ENCODE measurements around the gene CCDC74B. TPM values are rescaled to one million over a fixed set of nuclear protein-coding genes. Genes with fewer than 3 reads are reported as not detected.
"Not testable (repeated sequence)": the region's sequence is repeated elsewhere in the genome, so short reads cannot be mapped to it uniquely, and the experiment has no call there.

Gene CCDC74B
- 4.3 TPM for polyA plus RNA-seq (2013, experiment 1 of 2; ENCODE audit: insufficient read length)
- polyA plus RNA-seq (2013, experiment 2 of 2; ENCODE audit: insufficient read length), result 2.8 TPM

- DNase-seq, result peak; percentile 51
These were observed at the start of gene CCDC74B for GRCh38 chr2:130145006-130145414. CCDC74B (minus strand) TSS chr2:130145112; CDS start chr2:130144996, 116 bp downstream.

GRCh38 chr2:130193824-130194223 is 48.9 kb upstream of the CCDC74B start:
- DNase-seq, result not testable (repeated sequence)

GRCh38 chr2:130192451-130192850 is 47.5 kb upstream of the CCDC74B start:
- not testable (repeated sequence) for DNase-seq

GRCh38 chr2:130191319-130191718 is 46.4 kb upstream of the CCDC74B start:
- DNase-seq, result not testable (repeated sequence)

- no peak for DNase-seq
These were observed 45.3 kb upstream of the CCDC74B start for GRCh38 chr2:130190237-130190636.

DNA sequence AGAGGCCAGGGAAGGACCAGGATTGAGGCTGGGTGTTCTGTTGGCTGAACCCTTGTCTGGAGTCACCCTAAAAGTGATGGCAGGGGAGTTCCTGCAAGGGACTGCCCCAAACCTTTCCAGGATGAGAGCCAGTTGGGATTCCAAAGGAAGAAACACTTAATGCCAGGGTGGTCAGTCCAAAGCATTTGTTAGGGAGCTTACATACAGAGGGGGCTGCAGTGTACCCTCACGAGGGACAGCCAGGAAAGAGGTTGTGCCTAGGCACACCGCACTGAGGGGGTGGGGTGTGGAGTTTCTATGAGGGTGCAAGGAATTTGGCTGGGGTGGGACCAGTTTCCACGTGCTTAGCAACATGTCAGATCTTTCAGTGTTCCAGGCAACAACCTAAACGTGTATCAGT is 44.0 kb upstream of the CCDC74B start:
- DNase-seq, result not testable (repeated sequence)

GRCh38 chr2:130187859-130188792 is 43.2 kb upstream of the CCDC74B start:
- not testable (repeated sequence) for DNase-seq

DNA sequence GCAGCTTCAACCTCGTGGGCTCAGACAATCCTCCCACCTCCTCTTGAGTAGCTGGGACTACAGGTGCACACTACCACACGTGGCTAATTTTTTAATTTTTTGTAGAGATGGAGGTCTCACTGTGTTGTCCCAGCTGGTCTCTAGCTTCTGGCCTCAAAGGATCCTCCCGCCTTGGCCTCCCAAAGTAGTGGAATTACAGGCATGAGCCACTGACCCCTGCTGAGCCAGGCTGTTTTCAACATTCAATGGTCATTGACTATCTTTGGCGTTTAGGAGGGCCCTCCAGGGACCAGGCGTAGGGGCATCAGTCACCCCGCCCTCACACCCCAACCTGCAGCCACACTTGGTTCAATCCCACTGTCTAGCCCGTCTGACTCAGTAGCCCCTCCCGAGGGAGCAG is 42.4 kb upstream of the CCDC74B start:
- DNase-seq, result no peak

DNA sequence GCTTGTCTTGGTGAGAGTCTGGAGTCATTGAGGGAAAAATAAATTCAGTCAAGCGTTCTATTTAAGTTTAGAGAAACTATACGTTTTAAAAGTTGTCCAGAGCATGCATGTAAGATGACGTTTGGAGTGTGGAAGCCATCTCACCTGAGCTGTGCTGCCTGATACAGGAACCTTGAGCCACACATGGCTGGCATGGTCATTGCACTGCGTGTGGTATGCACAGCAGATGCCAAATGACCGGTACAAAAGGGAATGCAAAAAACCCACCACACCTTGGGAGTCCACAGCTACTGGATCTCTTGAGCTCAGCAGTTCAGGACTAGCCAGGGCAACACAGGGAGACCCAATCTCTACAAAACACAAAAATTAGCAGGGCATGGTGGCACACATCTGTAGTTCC is 41.5 kb upstream of the CCDC74B start:
- DNase-seq, result no peak

DNA sequence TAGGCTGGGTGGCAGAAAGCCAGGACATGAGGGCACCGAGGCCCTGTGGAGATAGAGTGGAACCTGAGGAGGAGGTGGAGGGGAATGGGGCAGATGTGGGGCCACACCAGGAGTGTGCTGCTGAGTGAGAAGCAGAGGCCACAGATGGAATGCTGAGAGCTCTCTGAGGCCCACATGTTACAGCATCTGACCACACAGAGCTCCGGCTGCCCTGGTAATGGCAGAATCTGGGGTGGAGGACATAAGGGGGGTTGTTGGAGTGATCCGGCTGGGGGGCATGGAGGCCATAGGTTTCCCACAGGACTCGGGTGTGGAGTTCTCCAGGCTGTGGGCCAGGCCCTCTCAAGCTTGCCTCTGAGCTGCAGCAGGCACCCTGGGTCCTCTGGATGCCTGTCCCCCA is 41.0 kb upstream of the CCDC74B start:
- DNase-seq, result no peak

- DNase-seq, result no peak
These were observed 40.5 kb upstream of the CCDC74B start for GRCh38 chr2:130185436-130185835.

DNA sequence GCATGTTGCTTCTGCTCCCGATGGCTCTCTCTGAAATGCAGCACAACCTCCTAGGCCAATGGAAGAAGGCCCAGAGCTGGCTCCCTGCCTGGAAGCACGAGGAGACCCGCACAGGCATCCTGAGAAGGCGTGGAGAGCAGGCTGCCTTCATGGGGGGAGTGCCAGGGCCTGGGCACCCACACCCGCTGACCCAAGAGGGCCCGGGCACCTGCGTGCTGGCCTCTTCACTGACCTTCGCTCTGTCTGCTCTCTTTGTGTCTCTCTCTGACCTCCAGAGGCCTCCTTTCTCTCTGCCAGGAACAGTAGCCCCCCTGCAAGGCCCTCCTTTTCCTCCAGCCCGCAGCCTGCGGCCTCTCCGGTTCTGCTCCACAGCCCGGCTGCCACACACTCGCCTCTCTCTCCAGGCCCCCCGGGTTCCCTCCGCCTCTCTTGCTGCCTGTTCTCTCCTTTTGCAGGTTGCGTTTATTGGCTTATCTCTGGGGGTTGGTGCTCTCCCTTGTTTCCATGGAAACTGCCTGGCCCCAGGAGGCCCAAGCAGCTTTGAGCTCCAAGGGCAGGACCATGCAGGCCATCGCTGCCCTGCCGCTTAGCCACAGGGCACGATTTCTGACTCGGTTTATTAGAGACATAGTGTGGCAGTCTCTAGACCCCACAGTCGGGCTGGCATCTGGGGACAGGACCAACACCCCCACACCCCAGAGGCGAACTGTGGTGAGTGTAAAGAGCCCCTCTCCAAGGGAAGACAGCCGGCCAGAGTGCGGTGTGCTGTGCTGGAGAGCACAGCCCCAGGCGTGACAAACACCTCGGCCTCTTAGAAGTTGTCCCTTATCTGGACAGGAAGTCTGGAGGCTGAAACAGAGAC is 38.8 kb upstream of the CCDC74B start:
- peak; percentile 25 for DNase-seq

GRCh38 chr2:130182826-130183511 is 38.1 kb upstream of the CCDC74B start:
- peak; percentile 15 for DNase-seq

DNA sequence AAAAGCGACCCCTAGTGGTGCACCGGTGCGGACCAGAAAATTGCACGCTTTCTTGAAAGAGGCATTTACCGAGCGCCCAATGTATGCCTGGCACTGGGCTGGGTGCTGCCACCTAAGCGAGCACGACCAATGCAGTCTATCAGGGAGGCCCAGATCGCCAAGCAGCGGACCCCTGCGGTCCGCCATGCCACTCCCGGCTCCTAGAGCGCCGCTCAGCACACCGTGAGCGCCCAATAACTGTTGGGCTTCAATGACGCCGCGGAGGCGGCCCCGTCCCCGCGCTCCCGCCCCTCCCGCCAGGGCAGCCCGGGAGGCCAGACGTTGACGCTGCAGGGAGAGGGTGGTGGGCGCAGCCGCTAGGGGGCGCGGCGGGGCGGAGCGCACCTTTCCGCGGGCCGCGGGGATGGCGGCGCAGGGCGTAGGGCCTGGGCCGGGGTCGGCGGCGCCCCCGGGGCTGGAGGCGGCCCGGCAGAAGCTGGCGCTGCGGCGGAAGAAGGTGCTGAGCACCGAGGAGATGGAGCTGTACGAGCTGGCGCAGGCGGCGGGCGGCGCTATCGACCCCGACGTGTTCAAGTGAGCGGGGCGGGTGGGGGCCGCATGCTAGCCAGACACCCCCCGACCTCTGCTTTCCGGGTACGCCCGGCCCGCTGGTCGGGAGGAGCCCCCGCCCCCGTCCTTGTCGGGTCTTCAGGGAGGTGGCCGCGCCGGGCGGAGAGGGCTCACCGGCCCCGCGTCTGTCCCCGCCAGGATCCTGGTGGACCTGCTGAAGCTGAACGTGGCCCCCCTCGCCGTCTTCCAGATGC is 37.2 kb upstream of the CCDC74B start, which contains the start of gene MZT2B:
MZT2B (plus strand) TSS at position 383 of the 803 bp plus-strand sequence; CDS start at position 404, 21 bp downstream.
- peak; percentile 85 for DNase-seq

- DNase-seq, result peak; percentile 96
These were observed 36.5 kb upstream of the CCDC74B start, which contains the start of gene SMPD4 for GRCh38 chr2:130181325-130181879. SMPD4 (minus strand) TSS chr2:130181602; CDS start chr2:130176592, 5,010 bp downstream.

- peak; percentile 16 for DNase-seq
These were observed 35.8 kb upstream of the CCDC74B start for GRCh38 chr2:130180404-130181324.

GRCh38 chr2:130174866-130175265 is 30.0 kb upstream of the CCDC74B start:
- DNase-seq, result not testable (repeated sequence)

DNA sequence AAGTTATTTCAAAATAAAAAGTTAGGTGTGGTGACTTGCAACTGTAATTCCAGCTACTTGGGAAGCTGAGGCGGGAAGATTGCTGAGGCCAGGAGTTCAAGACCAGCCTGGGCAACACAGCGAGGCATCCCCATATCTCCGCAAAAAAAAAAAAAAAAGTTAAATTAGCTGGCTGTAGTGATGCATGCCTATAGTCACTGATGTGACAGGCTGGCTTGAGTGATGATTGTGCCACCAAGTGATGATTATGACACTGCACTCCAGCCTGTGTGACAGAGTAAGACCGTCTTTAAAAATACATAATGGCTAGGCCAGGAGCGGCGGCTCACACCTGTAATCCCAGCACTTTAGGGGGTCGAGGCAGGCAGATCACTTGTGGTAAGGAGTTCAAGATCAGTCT is 25.0 kb upstream of the CCDC74B start:
- no peak for DNase-seq

GRCh38 chr2:130169163-130169562 is 24.3 kb upstream of the CCDC74B start:
- DNase-seq, result not testable (repeated sequence)

- DNase-seq, result not testable (repeated sequence)
These were observed 21.7 kb upstream of the CCDC74B start for GRCh38 chr2:130166611-130167010.
